D721Med (cell line): ENCODE measurements around the gene TMEM259.

Source experiments
- DNase-seq: peaks from one replicate; pipeline ENCODE4 v3.0.0; 2011; ENCODE audit warnings: low spot score; ENCODE audit not compliant: insufficient read length
- FAIRE-seq: peaks from 2 replicates; lab custom pipeline; 2011; peaks lifted over from hg19 to GRCh38; lab: Jason Lieb, UNC
- CTCF ChIP-seq: IDR thresholded peaks from 2 replicates; pipeline ENCODE4 v1.5.1; 2012; ENCODE audit warnings: mild to moderate bottlenecking, control low read depth; ENCODE audit not compliant: insufficient read depth; ENCODE audit errors: missing control alignments

TMEM259 gene

GRCh38 chr19:995051-995827, 25.7 kb downstream of the TMEM259 start:
- FAIRE-seq (no peak), DNase-seq (no peak)
- TF ChIP-seq CTCF, result no peak

GRCh38 chr19:994516-994915, 26.4 kb downstream of the TMEM259 start:
- DNase-seq (no peak), FAIRE-seq (no peak)
- TF ChIP-seq CTCF, result no peak

GRCh38 chr19:993831-994393, 27.0 kb downstream of the TMEM259 start:
- DNase-seq (no peak), FAIRE-seq (no peak)
- TF ChIP-seq CTCF, result no peak

- no peak for TF ChIP-seq CTCF
Observed at GRCh38 chr19:993361-993830, 27.5 kb downstream of the TMEM259 start.

GRCh38 chr19:992670-993055, 28.3 kb downstream of the TMEM259 start:
- no peak for DNase-seq
- FAIRE-seq, result no peak
- no peak for TF ChIP-seq CTCF

More at GRCh38 chr19:993361-993830, 27.5 kb downstream of the TMEM259 start:
- FAIRE-seq (no peak), DNase-seq (no peak)

- DNase-seq (no peak), FAIRE-seq (no peak)
- no peak for TF ChIP-seq CTCF
Observed at GRCh38 chr19:991932-992669, 28.8 kb downstream of the TMEM259 start.
